ENCODE results near the gene RNF113B.

Gene RNF113B

GRCh38 chr13:98176777-98177608, at the start of gene RNF113B:
TSS of gene RNF113B (minus strand) at chr13:98177269. CDS start at chr13:98177236, 33 bp downstream.
- no peak within 1 kb of the TSS for H3K4me3 ChIP-seq (ENCODE audit: low read depth, low read length)
- TF ChIP-seq, protein P1, sequence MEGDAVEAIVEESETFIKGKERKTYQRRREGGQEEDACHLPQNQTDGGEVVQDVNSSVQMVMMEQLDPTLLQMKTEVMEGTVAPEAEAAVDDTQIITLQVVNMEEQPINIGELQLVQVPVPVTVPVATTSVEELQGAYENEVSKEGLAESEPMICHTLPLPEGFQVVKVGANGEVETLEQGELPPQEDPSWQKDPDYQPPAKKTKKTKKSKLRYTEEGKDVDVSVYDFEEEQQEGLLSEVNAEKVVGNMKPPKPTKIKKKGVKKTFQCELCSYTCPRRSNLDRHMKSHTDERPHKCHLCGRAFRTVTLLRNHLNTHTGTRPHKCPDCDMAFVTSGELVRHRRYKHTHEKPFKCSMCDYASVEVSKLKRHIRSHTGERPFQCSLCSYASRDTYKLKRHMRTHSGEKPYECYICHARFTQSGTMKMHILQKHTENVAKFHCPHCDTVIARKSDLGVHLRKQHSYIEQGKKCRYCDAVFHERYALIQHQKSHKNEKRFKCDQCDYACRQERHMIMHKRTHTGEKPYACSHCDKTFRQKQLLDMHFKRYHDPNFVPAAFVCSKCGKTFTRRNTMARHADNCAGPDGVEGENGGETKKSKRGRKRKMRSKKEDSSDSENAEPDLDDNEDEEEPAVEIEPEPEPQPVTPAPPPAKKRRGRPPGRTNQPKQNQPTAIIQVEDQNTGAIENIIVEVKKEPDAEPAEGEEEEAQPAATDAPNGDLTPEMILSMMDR (IDR thresholded peaks at IDR 0.05; ENCODE audit: low read depth, low read length) = no peak

GRCh38 chr13:98226496-98226895, 49.4 kb upstream of the RNF113B start:
- TF ChIP-seq, protein P1 (IDR thresholded peaks at IDR 0.05; ENCODE audit: low read depth, low read length) = no peak
- no peak overlapping the region for H3K4me3 ChIP-seq (ENCODE audit: low read depth, low read length)

- TF ChIP-seq, protein P1 (IDR thresholded peaks at IDR 0.05; ENCODE audit: low read depth, low read length) = no peak
Measured at GRCh38 chr13:98225036-98225940, 48.2 kb upstream of the RNF113B start.

DNA sequence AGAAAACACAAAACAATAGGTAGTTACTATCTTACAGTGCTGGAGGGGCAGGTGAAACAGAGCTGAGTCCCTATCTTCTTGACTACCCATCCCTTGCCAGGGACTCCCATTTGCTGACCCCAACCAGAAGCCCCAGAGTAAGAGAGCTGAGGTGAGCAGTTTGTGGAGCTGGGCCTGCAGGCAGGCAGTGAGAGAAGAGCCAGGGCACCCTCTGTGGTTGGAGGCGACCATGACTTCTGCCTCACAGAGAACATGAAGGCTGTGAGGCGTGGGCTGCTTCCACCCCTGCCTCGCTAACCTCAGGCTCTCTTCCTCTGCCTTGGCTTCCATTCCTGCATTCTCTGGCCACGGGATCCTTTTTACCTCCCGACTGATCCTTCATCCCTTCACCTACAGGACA, 47.5 kb upstream of the RNF113B start:
- TF ChIP-seq, protein P1 (IDR thresholded peaks at IDR 0.05; ENCODE audit: low read depth, low read length) = no peak
- H3K4me3 ChIP-seq (ENCODE audit: low read depth, low read length) = no peak overlapping the region

More at GRCh38 chr13:98225036-98225940, 48.2 kb upstream of the RNF113B start:
- no peak overlapping the region for H3K4me3 ChIP-seq (ENCODE audit: low read depth, low read length)

DNA sequence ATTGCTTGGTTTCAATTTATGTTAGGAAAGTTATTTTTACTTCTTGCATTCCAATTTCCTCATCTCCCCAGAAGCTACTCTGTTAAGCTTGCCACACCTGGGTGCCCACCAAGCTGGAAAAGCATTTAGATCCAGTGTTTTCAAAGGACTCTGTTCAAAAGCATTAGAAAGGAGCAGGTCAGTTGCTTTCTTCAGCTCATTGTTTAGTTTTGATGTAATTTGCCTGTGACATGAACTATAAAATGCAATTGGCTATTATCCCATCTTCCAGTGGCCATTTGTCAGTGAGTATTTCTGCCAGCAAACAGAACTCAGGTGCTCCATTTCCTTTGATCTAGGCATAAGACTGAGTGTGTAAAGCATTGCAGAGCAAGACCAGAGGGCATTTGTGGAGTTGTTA, 46.7 kb upstream of the RNF113B start:
- TF ChIP-seq, protein P1 (IDR thresholded peaks at IDR 0.05; ENCODE audit: low read depth, low read length) = no peak
- H3K4me3 ChIP-seq (ENCODE audit: low read depth, low read length) = no peak overlapping the region

GRCh38 chr13:98222816-98223215, 45.7 kb upstream of the RNF113B start:
- no peak overlapping the region for H3K4me3 ChIP-seq (ENCODE audit: low read depth, low read length)
- TF ChIP-seq, protein P1 (IDR thresholded peaks at IDR 0.05; ENCODE audit: low read depth, low read length) = no peak
